GM23338 (cell line): ENCODE measurements around the gene KIF9. TPM values are rescaled to one million over a fixed set of nuclear protein-coding genes. Genes with fewer than 3 reads are reported as not detected.
A peak's percentile ranks its signal among the peaks of the same experiment; 100 is the strongest.
"Not testable (repeated sequence)": the region's sequence is repeated elsewhere in the genome, so short reads cannot be mapped to it uniquely, and the experiment has no call there.

Experiments used
- ATAC-seq: fragments of 200-7000 bp; cut with Tn5 transposase; 3 replicates; pipeline ENCODE4 v1.9.1; 2020
- DNase-seq: peaks from one replicate; pipeline ENCODE4 v3.0.0-alpha.2; 2015; ENCODE audit warnings: low spot score
- H2AFZ ChIP-seq: fragments of 200-600 bp; sonication (generic); 2 replicates; pipeline ENCODE4 v1.8.0; 2016; ENCODE audit warnings: antibody characterized with exemption, mild to moderate bottlenecking, moderate library complexity
- H3F3A ChIP-seq: fragments of 200-600 bp; sonication (generic); replicated peaks from 2 replicates; pipeline ENCODE4 v1.8.0; 2017; ENCODE audit warnings: antibody characterized with exemption, mixed run types, low read depth
- H3K27ac ChIP-seq: fragments of 200-600 bp; sonication (generic); 2 replicates; pipeline ENCODE4 v1.6.1; 2016; ENCODE audit warnings: low read depth
- H3K27me3 ChIP-seq: fragments of 200-600 bp; sonication (generic); 2 replicates; pipeline ENCODE4 v1.8.0; 2016; ENCODE audit warnings: mild to moderate bottlenecking, mixed run types, moderate library complexity; ENCODE audit not compliant: insufficient read depth
- H3K36me3 ChIP-seq: fragments of 200-600 bp; sonication (generic); 2 replicates; pipeline ENCODE4 v1.8.0; 2016; ENCODE audit warnings: mild to moderate bottlenecking; ENCODE audit not compliant: insufficient read depth
- H3K4me1 ChIP-seq: fragments of 200-600 bp; sonication (generic); 2 replicates; pipeline ENCODE4 v1.8.0; 2016; ENCODE audit warnings: mild to moderate bottlenecking, moderate library complexity; ENCODE audit not compliant: insufficient read depth
- H3K4me2 ChIP-seq: fragments of 200-600 bp; sonication (generic); 2 replicates; pipeline ENCODE4 v1.7.1; 2017; ENCODE audit warnings: mixed run types
- H3K4me3 ChIP-seq: fragments of 200-600 bp; sonication (generic); 2 replicates; pipeline ENCODE4 v1.6.1; 2016; ENCODE audit warnings: mixed run types
- H3K79me2 ChIP-seq: fragments of 200-600 bp; sonication (generic); replicated peaks from 2 replicates; pipeline ENCODE4 v1.8.0; 2017; ENCODE audit warnings: mild to moderate bottlenecking; ENCODE audit not compliant: insufficient read depth
- H3K9me2 ChIP-seq: fragments of 200-600 bp; sonication (generic); 2 replicates; pipeline ENCODE4 v1.8.0; 2017; ENCODE audit not compliant: insufficient read depth
- H4K20me1 ChIP-seq: fragments of 200-600 bp; sonication (generic); replicated peaks from 2 replicates; pipeline ENCODE4 v1.8.0; 2017; ENCODE audit warnings: mild to moderate bottlenecking; ENCODE audit not compliant: insufficient read depth
- H3K27ac Mint-ChIP-seq: 2 replicates; pipeline ENCODE4 v1.8.0; 2020; ENCODE audit warnings: inconsistent platforms, mild to moderate bottlenecking, moderate library complexity, mixed read lengths
- H3K27me3 Mint-ChIP-seq: 3 replicates; pipeline ENCODE4 v1.8.0; 2022; ENCODE audit warnings: low read depth, mild to moderate bottlenecking, moderate library complexity, mixed read lengths, inconsistent platforms; ENCODE audit not compliant: insufficient read depth, poor library complexity
- H3K36me3 Mint-ChIP-seq: 3 replicates; pipeline ENCODE4 v1.8.0; 2021; ENCODE audit warnings: low read depth, mild to moderate bottlenecking, inconsistent platforms, moderate library complexity, mixed read lengths
- H3K4me1 Mint-ChIP-seq: 3 replicates; pipeline ENCODE4 v1.8.0; 2020; ENCODE audit warnings: mild to moderate bottlenecking, inconsistent platforms, mixed read lengths
- H3K4me3 Mint-ChIP-seq: 3 replicates; pipeline ENCODE4 v1.8.0; 2021; ENCODE audit warnings: moderate library complexity, mild to moderate bottlenecking, inconsistent platforms, mixed read lengths
- H3K9me3 Mint-ChIP-seq: 3 replicates; pipeline ENCODE4 v1.8.0; 2020; ENCODE audit warnings: moderate library complexity, mild to moderate bottlenecking, inconsistent platforms, mixed read lengths
- CREB1 ChIP-seq: fragments of 250-450 bp; sonication (Bioruptor Pico); IDR thresholded peaks from 2 replicates; pipeline ENCODE4 v1.5.0; 2020; ENCODE audit warnings: low read depth, mild to moderate bottlenecking, moderate library complexity
- CTCF ChIP-seq, 2 experiments: fragments of 200-600 bp in 1 of 2; sonication (generic) in 1 of 2; conservative IDR thresholded peaks; 2 replicates each; pipeline versions ENCODE4 v1.5.1 to v1.6.1; 2016 to 2017; ENCODE audit warnings: antibody characterized with exemption in 2 of 2, low read depth in 2 of 2, mild to moderate bottlenecking in 2 of 2, moderate library complexity in 1 of 2
- EZH2 ChIP-seq: fragments of 200-600 bp; sonication (generic); IDR thresholded peaks from one replicate; pipeline ENCODE4 v1.8.0; 2017; ENCODE audit warnings: antibody characterized with exemption, mild to moderate bottlenecking, low read depth; ENCODE audit not compliant: unreplicated experiment
- EZH2phosphoT487 ChIP-seq: fragments of 200-600 bp; sonication (generic); IDR thresholded peaks from one replicate; pipeline ENCODE4 v1.8.1; 2018; ENCODE audit warnings: antibody characterized with exemption; ENCODE audit not compliant: unreplicated experiment
- JUNB ChIP-seq: IDR thresholded peaks from one replicate; pipeline ENCODE4 v1.6.1; 2016; ENCODE audit warnings: antibody characterized with exemption; ENCODE audit not compliant: unreplicated experiment
- NANOG ChIP-seq: IDR thresholded peaks from 2 replicates; pipeline ENCODE4 v1.6.1; 2016; ENCODE audit warnings: antibody characterized with exemption, borderline replicate concordance
- POLR2AphosphoS5 ChIP-seq: IDR thresholded peaks from 2 replicates; pipeline ENCODE4 v1.6.1; 2016; ENCODE audit warnings: antibody characterized with exemption, low read depth
- STAT1 ChIP-seq: IDR thresholded peaks from one replicate; pipeline ENCODE4 v1.6.1; 2016; ENCODE audit warnings: antibody characterized with exemption; ENCODE audit not compliant: unreplicated experiment
- ZNF114 ChIP-seq: fragments of 250-450 bp; sonication (Bioruptor Pico); IDR thresholded peaks from 2 replicates; pipeline ENCODE4 v1.5.0; 2020; ENCODE audit warnings: mild to moderate bottlenecking, moderate library complexity
- ZNF331 ChIP-seq: fragments of 250-450 bp; sonication (Bioruptor Pico); IDR thresholded peaks from 2 replicates; pipeline ENCODE4 v1.5.0; 2020; ENCODE audit warnings: low read depth, mild to moderate bottlenecking, moderate library complexity
- polyA plus RNA-seq: library from polyadenylated mRNA; unstranded; fragments of >200 nt; fragmentation: Nextera tagmentation; extraction: Ambion mirVana; gene quantifications from 2 replicates; pipeline ENCODE4 v1.2.1, GENCODE V29; 2016
- total RNA-seq: library from RNA; depleted of rRNA; stranded (reverse); fragments of >200 nt; shearing (Covaris generic); gene quantifications from 2 replicates; pipeline ENCODE4 v1.2.3, GENCODE V29; 2014

Gene KIF9
- total and polyA plus RNA-seq, 2 experiments from 2014 or later: 12.6 to 14.0 TPM

GRCh38 chr3:47210863-47211405, 71.7 kb downstream of the KIF9 start:
- TF ChIP-seq POLR2AphosphoS5: no peak
- no peak for TF ChIP-seq CREB1 (CRISPR knock-in tag)
- no peak for TF ChIP-seq EZH2phosphoT487
- no peak for TF ChIP-seq STAT1
- TF ChIP-seq CTCF (conservative IDR thresholded peaks at IDR 0.05; ENCODE audit: low read depth in 2 of 2): no peak
- TF ChIP-seq NANOG: no peak
- no peak for TF ChIP-seq ZNF331 (CRISPR knock-in tag)
- no peak for TF ChIP-seq JUNB
- Histone ChIP-seq H4K20me1 (no peaks in the 10 kb centered on the region), H3K4me1 (no peaks in the 10 kb centered on the region), H3K27ac (0 out of 2 replicates have a peak overlapping the region, but pooled peaks have one; percentile 66), H2AFZ (no peak overlapping the region), H3K36me3 (no peaks in the 10 kb centered on the region), H3K4me3 (no peak overlapping the region), H3K79me2 (no peaks in the 10 kb centered on the region), H3K27me3 (no peaks in the 10 kb centered on the region), H3K4me2 (no peak overlapping the region), H3K9me2 (no peaks in the 10 kb centered on the region), H3F3A (no peaks in the 10 kb centered on the region)
- H3K9me3 Mint-ChIP-seq: no peaks in the 10 kb centered on the region; the same call in 2 of the 3 replicates
- H3K4me3 Mint-ChIP-seq: no peak overlapping the region
- no peak overlapping the region for H3K27ac Mint-ChIP-seq
- no peaks in the 10 kb centered on the region for H3K4me1 Mint-ChIP-seq
- peaks cover 5% of the 10 kb centered on the region for H3K27me3 Mint-ChIP-seq
- ATAC-seq: no peak
- DNase-seq: no peak
- H3K36me3 Mint-ChIP-seq: no peaks in the 10 kb centered on the region

- ATAC-seq, H3K4me1 ChIP-seq, H3K27me3 Mint-ChIP-seq, H3K4me1 Mint-ChIP-seq, H3K79me2 ChIP-seq, H3K27ac Mint-ChIP-seq, H3K9me3 Mint-ChIP-seq, H3K27ac ChIP-seq, H4K20me1 ChIP-seq, H3K9me2 ChIP-seq, DNase-seq, H3K4me3 ChIP-seq, H3K36me3 ChIP-seq, H3K4me3 Mint-ChIP-seq, H2AFZ ChIP-seq, H3F3A ChIP-seq, H3K36me3 Mint-ChIP-seq, H3K4me2 ChIP-seq, H3K27me3 ChIP-seq: not testable (repeated sequence)
Measured at GRCh38 chr3:47206022-47206421, 76.6 kb downstream of the KIF9 start.

GRCh38 chr3:47204875-47205274, 77.7 kb downstream of the KIF9 start:
- Mint-ChIP-seq H3K27ac (no peak overlapping the region), H3K4me3 (no peak overlapping the region), H3K27me3 (peaks cover 3% of the 10 kb centered on the region), H3K36me3 (no peaks in the 10 kb centered on the region), H3K9me3 (no peaks in the 10 kb centered on the region; the same call in 2 of the 3 replicates), H3K4me1 (no peaks in the 10 kb centered on the region)
- Histone ChIP-seq H3K79me2 (no peaks in the 10 kb centered on the region), H3K4me2 (no peak overlapping the region), H2AFZ (no peak overlapping the region), H3K27me3 (no peaks in the 10 kb centered on the region), H3K4me3 (no peak overlapping the region), H3K27ac (no peak overlapping the region), H3K4me1 (no peaks in the 10 kb centered on the region), H4K20me1 (no peaks in the 10 kb centered on the region), H3K9me2 (no peaks in the 10 kb centered on the region), H3K36me3 (no peaks in the 10 kb centered on the region), H3F3A (no peaks in the 10 kb centered on the region)
- no peak for ATAC-seq
- no peak for DNase-seq
- TF ChIP-seq JUNB (no peak), EZH2phosphoT487 (no peak), ZNF114 (CRISPR knock-in tag) (no peak), EZH2 (no peak)
